GM23338 (cell line): Measurements from ENCODE around the gene DNAI2. TPM values are rescaled to one million over a fixed set of nuclear protein-coding genes. Genes with fewer than 3 reads are reported as not detected.

Experiments
- ATAC-seq: fragments of 200-7000 bp; cut with Tn5 transposase; 3 replicates; pipeline ENCODE4 v1.9.1; 2020
- DNase-seq: peaks from one replicate; pipeline ENCODE4 v3.0.0-alpha.2; 2015; ENCODE audit warnings: low spot score
- H2AFZ ChIP-seq: fragments of 200-600 bp; sonication (generic); 2 replicates; pipeline ENCODE4 v1.8.0; 2016; ENCODE audit warnings: antibody characterized with exemption, mild to moderate bottlenecking, moderate library complexity
- H3F3A ChIP-seq: fragments of 200-600 bp; sonication (generic); replicated peaks from 2 replicates; pipeline ENCODE4 v1.8.0; 2017; ENCODE audit warnings: antibody characterized with exemption, mixed run types, low read depth
- H3K27ac ChIP-seq: fragments of 200-600 bp; sonication (generic); 2 replicates; pipeline ENCODE4 v1.6.1; 2016; ENCODE audit warnings: low read depth
- H3K27me3 ChIP-seq: fragments of 200-600 bp; sonication (generic); 2 replicates; pipeline ENCODE4 v1.8.0; 2016; ENCODE audit warnings: mild to moderate bottlenecking, mixed run types, moderate library complexity; ENCODE audit not compliant: insufficient read depth
- H3K36me3 ChIP-seq: fragments of 200-600 bp; sonication (generic); 2 replicates; pipeline ENCODE4 v1.8.0; 2016; ENCODE audit warnings: mild to moderate bottlenecking; ENCODE audit not compliant: insufficient read depth
- H3K4me1 ChIP-seq: fragments of 200-600 bp; sonication (generic); 2 replicates; pipeline ENCODE4 v1.8.0; 2016; ENCODE audit warnings: mild to moderate bottlenecking, moderate library complexity; ENCODE audit not compliant: insufficient read depth
- H3K4me2 ChIP-seq: fragments of 200-600 bp; sonication (generic); 2 replicates; pipeline ENCODE4 v1.7.1; 2017; ENCODE audit warnings: mixed run types
- H3K4me3 ChIP-seq: fragments of 200-600 bp; sonication (generic); 2 replicates; pipeline ENCODE4 v1.6.1; 2016; ENCODE audit warnings: mixed run types
- H3K79me2 ChIP-seq: fragments of 200-600 bp; sonication (generic); replicated peaks from 2 replicates; pipeline ENCODE4 v1.8.0; 2017; ENCODE audit warnings: mild to moderate bottlenecking; ENCODE audit not compliant: insufficient read depth
- H3K9me2 ChIP-seq: fragments of 200-600 bp; sonication (generic); 2 replicates; pipeline ENCODE4 v1.8.0; 2017; ENCODE audit not compliant: insufficient read depth
- H4K20me1 ChIP-seq: fragments of 200-600 bp; sonication (generic); replicated peaks from 2 replicates; pipeline ENCODE4 v1.8.0; 2017; ENCODE audit warnings: mild to moderate bottlenecking; ENCODE audit not compliant: insufficient read depth
- H3K27ac Mint-ChIP-seq: 2 replicates; pipeline ENCODE4 v1.8.0; 2020; ENCODE audit warnings: inconsistent platforms, mild to moderate bottlenecking, moderate library complexity, mixed read lengths
- H3K27me3 Mint-ChIP-seq: 3 replicates; pipeline ENCODE4 v1.8.0; 2022; ENCODE audit warnings: low read depth, mild to moderate bottlenecking, moderate library complexity, mixed read lengths, inconsistent platforms; ENCODE audit not compliant: insufficient read depth, poor library complexity
- H3K36me3 Mint-ChIP-seq: 3 replicates; pipeline ENCODE4 v1.8.0; 2021; ENCODE audit warnings: low read depth, mild to moderate bottlenecking, inconsistent platforms, moderate library complexity, mixed read lengths
- H3K4me1 Mint-ChIP-seq: 3 replicates; pipeline ENCODE4 v1.8.0; 2020; ENCODE audit warnings: mild to moderate bottlenecking, inconsistent platforms, mixed read lengths
- H3K4me3 Mint-ChIP-seq: 3 replicates; pipeline ENCODE4 v1.8.0; 2021; ENCODE audit warnings: moderate library complexity, mild to moderate bottlenecking, inconsistent platforms, mixed read lengths
- H3K9me3 Mint-ChIP-seq: 3 replicates; pipeline ENCODE4 v1.8.0; 2020; ENCODE audit warnings: moderate library complexity, mild to moderate bottlenecking, inconsistent platforms, mixed read lengths
- CREB1 ChIP-seq: fragments of 250-450 bp; sonication (Bioruptor Pico); IDR thresholded peaks from 2 replicates; pipeline ENCODE4 v1.5.0; 2020; ENCODE audit warnings: low read depth, mild to moderate bottlenecking, moderate library complexity
- EZH2 ChIP-seq: fragments of 200-600 bp; sonication (generic); IDR thresholded peaks from one replicate; pipeline ENCODE4 v1.8.0; 2017; ENCODE audit warnings: antibody characterized with exemption, mild to moderate bottlenecking, low read depth; ENCODE audit not compliant: unreplicated experiment
- EZH2phosphoT487 ChIP-seq: fragments of 200-600 bp; sonication (generic); IDR thresholded peaks from one replicate; pipeline ENCODE4 v1.8.1; 2018; ENCODE audit warnings: antibody characterized with exemption; ENCODE audit not compliant: unreplicated experiment
- JUNB ChIP-seq: IDR thresholded peaks from one replicate; pipeline ENCODE4 v1.6.1; 2016; ENCODE audit warnings: antibody characterized with exemption; ENCODE audit not compliant: unreplicated experiment
- NANOG ChIP-seq: IDR thresholded peaks from 2 replicates; pipeline ENCODE4 v1.6.1; 2016; ENCODE audit warnings: antibody characterized with exemption, borderline replicate concordance
- ZNF114 ChIP-seq: fragments of 250-450 bp; sonication (Bioruptor Pico); IDR thresholded peaks from 2 replicates; pipeline ENCODE4 v1.5.0; 2020; ENCODE audit warnings: mild to moderate bottlenecking, moderate library complexity
- polyA plus RNA-seq: library from polyadenylated mRNA; unstranded; fragments of >200 nt; fragmentation: Nextera tagmentation; extraction: Ambion mirVana; gene quantifications from 2 replicates; pipeline ENCODE4 v1.2.1, GENCODE V29; 2016
- total RNA-seq: library from RNA; depleted of rRNA; stranded (reverse); fragments of >200 nt; shearing (Covaris generic); gene quantifications from 2 replicates; pipeline ENCODE4 v1.2.3, GENCODE V29; 2014
- TF ChIP-seq, protein P1 (sequence below): fragments of 250-450 bp; sonication (Bioruptor Pico); IDR thresholded peaks from 2 replicates; pipeline ENCODE4 v1.5.0; 2020; ENCODE audit warnings: mild to moderate bottlenecking, moderate library complexity
- TF ChIP-seq, protein P2 (sequence below): IDR thresholded peaks from 2 replicates; pipeline ENCODE4 v1.6.1; 2016; ENCODE audit warnings: antibody characterized with exemption
- TF ChIP-seq, protein P3 (sequence below), 2 experiments: fragments of 200-600 bp in 1 of 2; sonication (generic) in 1 of 2; conservative IDR thresholded peaks; 2 replicates each; pipeline versions ENCODE4 v1.5.1 to v1.6.1; 2016 to 2017; ENCODE audit warnings: antibody characterized with exemption in 2 of 2, low read depth in 2 of 2, mild to moderate bottlenecking in 2 of 2, moderate library complexity in 1 of 2

The DNAI2 gene
- total and polyA plus RNA-seq, 2 experiments from 2014 or later, result 0.21 TPM; not detected in 1

DNA sequence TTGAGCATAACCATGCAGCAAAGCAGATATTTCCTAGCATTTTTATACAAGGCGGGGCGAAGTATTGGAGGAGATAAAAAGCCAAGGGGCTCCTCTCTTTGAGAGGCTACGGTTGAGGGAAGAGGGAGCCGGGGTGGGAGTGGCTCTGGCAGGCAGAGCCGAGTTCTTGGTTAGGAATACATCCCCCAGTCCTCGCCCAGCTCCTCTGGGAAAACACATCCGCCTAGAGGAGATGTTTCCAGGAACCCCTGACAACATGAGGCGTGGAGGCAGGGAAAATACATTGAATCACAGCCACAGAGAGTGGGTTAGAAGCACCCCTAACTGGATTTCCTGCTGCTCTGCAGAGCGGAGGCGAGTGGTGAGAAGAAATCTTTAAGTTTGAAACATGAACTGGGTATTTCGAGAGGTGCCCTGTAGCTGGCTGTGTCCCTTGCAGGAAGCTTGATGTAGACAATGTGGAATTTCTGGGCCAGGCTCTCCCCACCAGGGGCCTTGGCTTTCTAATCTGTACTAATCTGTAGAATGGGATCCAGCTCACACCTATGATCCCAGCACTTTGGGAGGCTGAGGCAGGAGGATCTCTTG lies 33.3 kb upstream of the DNAI2 start (continued):
- TF ChIP-seq, protein P1, sequence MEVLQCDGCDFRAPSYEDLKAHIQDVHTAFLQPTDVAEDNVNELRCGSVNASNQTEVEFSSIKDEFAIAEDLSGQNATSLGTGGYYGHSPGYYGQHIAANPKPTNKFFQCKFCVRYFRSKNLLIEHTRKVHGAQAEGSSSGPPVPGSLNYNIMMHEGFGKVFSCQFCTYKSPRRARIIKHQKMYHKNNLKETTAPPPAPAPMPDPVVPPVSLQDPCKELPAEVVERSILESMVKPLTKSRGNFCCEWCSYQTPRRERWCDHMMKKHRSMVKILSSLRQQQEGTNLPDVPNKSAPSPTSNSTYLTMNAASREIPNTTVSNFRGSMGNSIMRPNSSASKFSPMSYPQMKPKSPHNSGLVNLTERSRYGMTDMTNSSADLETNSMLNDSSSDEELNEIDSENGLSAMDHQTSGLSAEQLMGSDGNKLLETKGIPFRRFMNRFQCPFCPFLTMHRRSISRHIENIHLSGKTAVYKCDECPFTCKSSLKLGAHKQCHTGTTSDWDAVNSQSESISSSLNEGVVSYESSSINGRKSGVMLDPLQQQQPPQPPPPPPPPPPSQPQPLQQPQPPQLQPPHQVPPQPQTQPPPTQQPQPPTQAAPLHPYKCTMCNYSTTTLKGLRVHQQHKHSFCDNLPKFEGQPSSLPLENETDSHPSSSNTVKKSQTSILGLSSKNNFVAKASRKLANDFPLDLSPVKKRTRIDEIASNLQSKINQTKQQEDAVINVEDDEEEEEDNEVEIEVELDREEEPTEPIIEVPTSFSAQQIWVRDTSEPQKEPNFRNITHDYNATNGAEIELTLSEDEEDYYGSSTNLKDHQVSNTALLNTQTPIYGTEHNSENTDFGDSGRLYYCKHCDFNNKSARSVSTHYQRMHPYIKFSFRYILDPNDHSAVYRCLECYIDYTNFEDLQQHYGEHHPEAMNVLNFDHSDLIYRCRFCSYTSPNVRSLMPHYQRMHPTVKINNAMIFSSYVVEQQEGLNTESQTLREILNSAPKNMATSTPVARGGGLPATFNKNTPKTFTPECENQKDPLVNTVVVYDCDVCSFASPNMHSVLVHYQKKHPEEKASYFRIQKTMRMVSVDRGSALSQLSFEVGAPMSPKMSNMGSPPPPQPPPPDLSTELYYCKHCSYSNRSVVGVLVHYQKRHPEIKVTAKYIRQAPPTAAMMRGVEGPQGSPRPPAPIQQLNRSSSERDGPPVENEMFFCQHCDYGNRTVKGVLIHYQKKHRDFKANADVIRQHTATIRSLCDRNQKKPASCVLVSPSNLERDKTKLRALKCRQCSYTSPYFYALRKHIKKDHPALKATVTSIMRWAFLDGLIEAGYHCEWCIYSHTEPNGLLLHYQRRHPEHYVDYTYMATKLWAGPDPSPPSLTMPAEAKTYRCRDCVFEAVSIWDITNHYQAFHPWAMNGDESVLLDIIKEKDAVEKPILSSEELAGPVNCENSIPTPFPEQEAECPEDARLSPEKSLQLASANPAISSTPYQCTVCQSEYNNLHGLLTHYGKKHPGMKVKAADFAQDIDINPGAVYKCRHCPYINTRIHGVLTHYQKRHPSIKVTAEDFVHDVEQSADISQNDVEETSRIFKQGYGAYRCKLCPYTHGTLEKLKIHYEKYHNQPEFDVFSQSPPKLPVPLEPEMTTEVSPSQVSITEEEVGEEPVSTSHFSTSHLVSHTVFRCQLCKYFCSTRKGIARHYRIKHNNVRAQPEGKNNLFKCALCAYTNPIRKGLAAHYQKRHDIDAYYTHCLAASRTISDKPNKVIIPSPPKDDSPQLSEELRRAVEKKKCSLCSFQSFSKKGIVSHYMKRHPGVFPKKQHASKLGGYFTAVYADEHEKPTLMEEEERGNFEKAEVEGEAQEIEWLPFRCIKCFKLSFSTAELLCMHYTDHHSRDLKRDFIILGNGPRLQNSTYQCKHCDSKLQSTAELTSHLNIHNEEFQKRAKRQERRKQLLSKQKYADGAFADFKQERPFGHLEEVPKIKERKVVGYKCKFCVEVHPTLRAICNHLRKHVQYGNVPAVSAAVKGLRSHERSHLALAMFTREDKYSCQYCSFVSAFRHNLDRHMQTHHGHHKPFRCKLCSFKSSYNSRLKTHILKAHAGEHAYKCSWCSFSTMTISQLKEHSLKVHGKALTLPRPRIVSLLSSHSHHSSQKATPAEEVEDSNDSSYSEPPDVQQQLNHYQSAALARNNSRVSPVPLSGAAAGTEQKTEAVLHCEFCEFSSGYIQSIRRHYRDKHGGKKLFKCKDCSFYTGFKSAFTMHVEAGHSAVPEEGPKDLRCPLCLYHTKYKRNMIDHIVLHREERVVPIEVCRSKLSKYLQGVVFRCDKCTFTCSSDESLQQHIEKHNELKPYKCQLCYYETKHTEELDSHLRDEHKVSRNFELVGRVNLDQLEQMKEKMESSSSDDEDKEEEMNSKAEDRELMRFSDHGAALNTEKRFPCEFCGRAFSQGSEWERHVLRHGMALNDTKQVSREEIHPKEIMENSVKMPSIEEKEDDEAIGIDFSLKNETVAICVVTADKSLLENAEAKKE (CRISPR knock-in tag), result no peak
- no peak for TF ChIP-seq ZNF114 (CRISPR knock-in tag)
- no peak for TF ChIP-seq EZH2phosphoT487
- TF ChIP-seq CREB1, result no peak
- no peak for TF ChIP-seq EZH2
- no peak for TF ChIP-seq JUNB

DNA sequence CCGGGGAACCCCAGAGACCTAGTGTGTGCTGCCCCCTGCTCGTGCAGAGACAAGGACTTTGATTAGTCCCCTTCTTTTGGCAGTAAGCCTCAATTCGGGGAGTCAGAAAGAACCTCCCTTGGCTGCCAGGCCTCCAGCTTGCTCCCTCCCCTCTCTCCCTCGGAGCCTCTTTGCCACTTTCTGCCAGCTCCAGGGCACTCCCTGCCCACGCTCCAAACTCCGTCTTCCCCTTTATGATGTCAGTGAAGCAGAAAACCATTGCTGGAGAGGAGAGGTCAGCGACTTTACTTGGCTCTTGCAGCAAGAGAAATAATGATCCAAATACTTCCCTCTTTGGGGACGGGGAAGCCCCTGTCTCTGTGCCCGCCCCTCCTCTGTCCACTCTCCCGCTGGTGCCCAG lies 32.6 kb upstream of the DNAI2 start:
- Histone ChIP-seq H3K4me3 (no peak overlapping the region), H2AFZ (no peak overlapping the region), H3F3A (0 out of 2 replicates have a peak, but pooled peaks cover 4% of the 10 kb centered on the region), H3K36me3 (no peaks in the 10 kb centered on the region), H3K4me1 (peaks cover 12% of the 10 kb centered on the region), H3K4me2 (no peak overlapping the region), H3K27me3 (no peaks in the 10 kb centered on the region), H3K79me2 (no peaks in the 10 kb centered on the region), H4K20me1 (no peaks in the 10 kb centered on the region), H3K9me2 (no peaks in the 10 kb centered on the region), H3K27ac (no peak overlapping the region)
- Mint-ChIP-seq H3K4me3 (no peak overlapping the region), H3K27me3 (peaks cover 20% of the 10 kb centered on the region), H3K27ac (no peak overlapping the region), H3K36me3 (peaks cover 7% of the 10 kb centered on the region), H3K9me3 (peaks cover 11% of the 10 kb centered on the region), H3K4me1 (peaks cover 33% of the 10 kb centered on the region)
- no peak for ATAC-seq
- no peak for DNase-seq
- TF ChIP-seq, protein P2, sequence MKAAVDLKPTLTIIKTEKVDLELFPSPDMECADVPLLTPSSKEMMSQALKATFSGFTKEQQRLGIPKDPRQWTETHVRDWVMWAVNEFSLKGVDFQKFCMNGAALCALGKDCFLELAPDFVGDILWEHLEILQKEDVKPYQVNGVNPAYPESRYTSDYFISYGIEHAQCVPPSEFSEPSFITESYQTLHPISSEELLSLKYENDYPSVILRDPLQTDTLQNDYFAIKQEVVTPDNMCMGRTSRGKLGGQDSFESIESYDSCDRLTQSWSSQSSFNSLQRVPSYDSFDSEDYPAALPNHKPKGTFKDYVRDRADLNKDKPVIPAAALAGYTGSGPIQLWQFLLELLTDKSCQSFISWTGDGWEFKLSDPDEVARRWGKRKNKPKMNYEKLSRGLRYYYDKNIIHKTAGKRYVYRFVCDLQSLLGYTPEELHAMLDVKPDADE, result no peak
- TF ChIP-seq NANOG, result no peak
- TF ChIP-seq, protein P3, sequence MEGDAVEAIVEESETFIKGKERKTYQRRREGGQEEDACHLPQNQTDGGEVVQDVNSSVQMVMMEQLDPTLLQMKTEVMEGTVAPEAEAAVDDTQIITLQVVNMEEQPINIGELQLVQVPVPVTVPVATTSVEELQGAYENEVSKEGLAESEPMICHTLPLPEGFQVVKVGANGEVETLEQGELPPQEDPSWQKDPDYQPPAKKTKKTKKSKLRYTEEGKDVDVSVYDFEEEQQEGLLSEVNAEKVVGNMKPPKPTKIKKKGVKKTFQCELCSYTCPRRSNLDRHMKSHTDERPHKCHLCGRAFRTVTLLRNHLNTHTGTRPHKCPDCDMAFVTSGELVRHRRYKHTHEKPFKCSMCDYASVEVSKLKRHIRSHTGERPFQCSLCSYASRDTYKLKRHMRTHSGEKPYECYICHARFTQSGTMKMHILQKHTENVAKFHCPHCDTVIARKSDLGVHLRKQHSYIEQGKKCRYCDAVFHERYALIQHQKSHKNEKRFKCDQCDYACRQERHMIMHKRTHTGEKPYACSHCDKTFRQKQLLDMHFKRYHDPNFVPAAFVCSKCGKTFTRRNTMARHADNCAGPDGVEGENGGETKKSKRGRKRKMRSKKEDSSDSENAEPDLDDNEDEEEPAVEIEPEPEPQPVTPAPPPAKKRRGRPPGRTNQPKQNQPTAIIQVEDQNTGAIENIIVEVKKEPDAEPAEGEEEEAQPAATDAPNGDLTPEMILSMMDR (conservative IDR thresholded peaks at IDR 0.05; ENCODE audit: low read depth in 2 of 2), result no peak
